ENCODE results near the gene PML. TPM values are rescaled to one million over a fixed set of nuclear protein-coding genes. Genes with fewer than 3 reads are reported as not detected.
A peak's percentile ranks its signal among the peaks of the same experiment; 100 is the strongest.

The PML gene
- total and polyA plus RNA-seq, 2 of the 4 experiments (the other 2 are of a cell fraction), result 8.8 to 22.6 TPM

- H4K5ac ChIP-seq (ENCODE audit: low read depth, low read length), result no peak overlapping the region
- no peaks in the 10 kb centered on the region for H3K36me3 ChIP-seq (ENCODE audit: control insufficient read depth, insufficient read depth, low read length)
- H3K27ac ChIP-seq (ENCODE audit: insufficient read depth, low read length), result no peak overlapping the region
- no peak overlapping the region for H3K56ac ChIP-seq (ENCODE audit: extremely low read depth, insufficient read depth, low read length)
- no peak overlapping the region; the same call in 2 of the 3 replicates for H2BK15ac ChIP-seq (ENCODE audit: low read depth, low read length)
- intact Hi-C loops (cut with micrococcal nuclease), result loop anchor here (1.0 to 5.0 kb wide), 6 partner anchors 64 to 349 kb away; no protein-coding TSS in a partner anchor
- CTCF ChIA-PET, result interaction anchor here (0.6 to 2.8 kb wide), 20 partner anchors 10 to 350 kb away, joined by 3 to 13 read pairs (median 4); partner anchors contain the start of genes PML and STOML1
- no peaks in the 10 kb centered on the region for H3K9me1 ChIP-seq (ENCODE audit: insufficient read depth, low read length)
- H3K9me3 ChIP-seq (ENCODE audit: control insufficient read depth, insufficient read depth, low read length), result no peaks in the 10 kb centered on the region; the same call in 1 of the 2 replicates
- H2BK120ac ChIP-seq (ENCODE audit: low read depth, low read length), result peak overlapping the region; percentile 81
- peak overlapping the region; percentile 57 for H2AK9ac ChIP-seq (replicated peaks; ENCODE audit: low read depth, low read length, poor library complexity)
- H3K4ac ChIP-seq (ENCODE audit: low read depth, low read length), result peak overlapping the region; percentile 40; the same call in 1 of the 2 replicates
- 0 out of 2 replicates have a peak overlapping the region, but pooled peaks have one; percentile 46 for H2AK5ac ChIP-seq (ENCODE audit: low read depth, low read length)
- no peaks in the 10 kb centered on the region for H4K20me1 ChIP-seq (ENCODE audit: insufficient read depth, low read length)
- H3K4me3 ChIP-seq (ENCODE audit: insufficient read depth, low read depth, low read length), result no peak overlapping the region
- no TSS peak for BruUV-seq (replicated peaks)
- 0 out of 2 replicates have a peak, but pooled peaks cover 3% of the 10 kb centered on the region for H3K27me3 ChIP-seq (ENCODE audit: control insufficient read depth, insufficient read depth, low read length)
- peak; percentile 73 for DNase-seq
- no peak overlapping the region for H2BK5ac ChIP-seq (ENCODE audit: low read depth, low read length, poor library complexity, severe bottlenecking)
- H3K23ac ChIP-seq (ENCODE audit: low read depth, low read length), result no peak overlapping the region
- H3K9ac ChIP-seq (ENCODE audit: low read depth, low read length), result no peak overlapping the region
- POLR2A ChIA-PET (ENCODE audit: unreplicated experiment), result interaction anchor here (0.6 kb wide), 2 partner anchors 17 to 177 kb away, joined by 3 to 4 read pairs; no protein-coding TSS in a partner anchor
- H3K4me2 ChIP-seq (ENCODE audit: low read depth, low read length), result peak overlapping the region; percentile 65
- no peak overlapping the region; the same call in 1 of the 2 replicates for H4K91ac ChIP-seq (ENCODE audit: insufficient read depth, low read depth, low read length)
- H3K18ac ChIP-seq (ENCODE audit: low read depth, low read length), result no peak overlapping the region
- peak overlapping the region in 1 of 2 experiments; percentile 70; a peak in 1 of 4 replicates for H4K8ac ChIP-seq (ENCODE audit: low read depth in 2 of 2, low read length in 2 of 2)
- 28% methylated on average over 6 of the region's 26 CpGs; no CpG with 5 or more reads in 1 of the 2 experiments for WGBS, 2 experiments (ENCODE audit: extremely low coverage in 2 of 2, insufficient read length in 1 of 2)
- H2BK20ac ChIP-seq (ENCODE audit: low read depth, low read length), result peak overlapping the region; percentile 27; the same call in 1 of the 2 replicates
- no peaks in the 10 kb centered on the region for H3K79me1 ChIP-seq (ENCODE audit: low read depth in 1 of 2, low read length in 2 of 2)
- in situ Hi-C loops (cut with MboI; ENCODE audit: low sequenced_read_pairs), result no loop called here
- 0 out of 2 replicates have a peak, but pooled peaks cover 1% of the 10 kb centered on the region for H3K4me1 ChIP-seq (ENCODE audit: control insufficient read depth, insufficient read depth, low read length)
- dilution Hi-C loops (cut with HindIII; ENCODE audit: low sequenced_read_pairs, unreplicated experiment), result no loop called here
- peak; percentile 97 for ATAC-seq (ENCODE audit: low read depth)
- TF ChIP-seq RAD21 (IDR thresholded peaks at IDR 0.05; ENCODE audit: low read length) (peak; percentile 99), MAFK (IDR thresholded peaks at IDR 0.05; ENCODE audit: low read depth, low read length) (no peak), CTCF (conservative IDR thresholded peaks at IDR 0.05; ENCODE audit: low read depth, low read length) (peak; percentile 98), SMC3 (IDR thresholded peaks at IDR 0.05; ENCODE audit: low read depth, low read length) (peak; percentile 96), RFX5 (IDR thresholded peaks at IDR 0.05; ENCODE audit: low read depth, low read length) (no peak), ELK1 (IDR thresholded peaks at IDR 0.05; ENCODE audit: borderline replicate concordance, low read depth, low read length) (no peak), NFE2L2 (IDR thresholded peaks at IDR 0.05; ENCODE audit: low read depth, low read length) (no peak), POLR2A (IDR thresholded peaks at IDR 0.05; ENCODE audit: low read depth, low read length) (peak; percentile 62), MAZ (IDR thresholded peaks at IDR 0.05; ENCODE audit: borderline replicate concordance, low read depth, low read length) (peak; percentile 77)
- peak overlapping the region; percentile 84 for H2AFZ ChIP-seq (replicated peaks; ENCODE audit: low read length, poor library complexity)
- H3K14ac ChIP-seq (replicated peaks; ENCODE audit: low read depth, low read length), result no peak overlapping the region
These were observed 21.4 kb upstream of the PML start for GRCh38 chr15:73972984-73973682.

Measured in IMR-90 (cell line).